ENCODE data around the gene PRKCB. TPM values are rescaled to one million over a fixed set of nuclear protein-coding genes. Genes with fewer than 3 reads are reported as not detected.
"Not testable (repeated sequence)": the region's sequence is repeated elsewhere in the genome, so short reads cannot be mapped to it uniquely, and the experiment has no call there.

Gene PRKCB
- total RNA-seq, 1 experiment from 2014 or later: not detected

- intact Hi-C loops (cut with micrococcal nuclease): no loop called here
- Histone ChIP-seq H3K4me3 (ENCODE audit: low read length) (no peak overlapping the region), H3K79me2 (ENCODE audit: low read length) (no peaks in the 10 kb centered on the region), H3K4me2 (ENCODE audit: low read length) (no peak overlapping the region), H3K27me3 (ENCODE audit: low read length) (no peaks in the 10 kb centered on the region), H3F3A (ENCODE audit: low read length, unreplicated experiment) (no peaks in the 10 kb centered on the region), H3K9me2 (replicated peaks; ENCODE audit: low read length) (no peaks in the 10 kb centered on the region), H3K9ac (ENCODE audit: low read length) (no peak overlapping the region), H3K36me3 (ENCODE audit: low read depth, low read length) (no peaks in the 10 kb centered on the region), H2AFZ (ENCODE audit: low read length) (no peak overlapping the region), H3K27ac (ENCODE audit: low read length) (no peak overlapping the region), H3K4me1 (ENCODE audit: insufficient read depth, low read length) (no peaks in the 10 kb centered on the region), H4K20me1 (ENCODE audit: low read length) (no peaks in the 10 kb centered on the region), H3K9me3 (ENCODE audit: low read length) (no peaks in the 10 kb centered on the region)
- ChIA-PET CTCF (interaction anchor here (0.5 kb wide), 1 partner anchor 281 kb away, joined by 4 read pairs; no protein-coding TSS in a partner anchor), POLR2A (ENCODE audit: unreplicated experiment) (no interaction called here)
- ATAC-seq: no peak
- DNase-seq: no peak
- TF ChIP-seq EZH2phosphoT487 (IDR thresholded peaks at IDR 0.05; ENCODE audit: borderline replicate concordance, low read length) (no peak), EZH2 (IDR thresholded peaks at IDR 0.05; ENCODE audit: low read length, unreplicated experiment) (no peak), CTCF (conservative IDR thresholded peaks at IDR 0.05; ENCODE audit: low read depth, low read length) (no peak)
- BruUV-seq (replicated peaks): no TSS peak
Observed at GRCh38 chr16:24235806-24236205, 400.0 kb downstream of the PRKCB start.

- ATAC-seq; H3K4me3 ChIP-seq (ENCODE audit: low read length); POLR2A ChIA-PET (ENCODE audit: unreplicated experiment); H3K36me3 ChIP-seq (ENCODE audit: low read depth, low read length); BruUV-seq (replicated peaks); H3K4me2 ChIP-seq (ENCODE audit: low read length); H2AFZ ChIP-seq (ENCODE audit: low read length); H3K9me2 ChIP-seq (replicated peaks; ENCODE audit: low read length); H3K4me1 ChIP-seq (ENCODE audit: insufficient read depth, low read length); H3K9ac ChIP-seq (ENCODE audit: low read length); H3K27ac ChIP-seq (ENCODE audit: low read length); intact Hi-C loops (cut with micrococcal nuclease); DNase-seq; H3K27me3 ChIP-seq (ENCODE audit: low read length); CTCF ChIA-PET; H3K79me2 ChIP-seq (ENCODE audit: low read length); H3K9me3 ChIP-seq (ENCODE audit: low read length); H3F3A ChIP-seq (ENCODE audit: low read length, unreplicated experiment); H4K20me1 ChIP-seq (ENCODE audit: low read length): not testable (repeated sequence)
Observed at GRCh38 chr16:24238846-24239245, 403.1 kb downstream of the PRKCB start.

DNA sequence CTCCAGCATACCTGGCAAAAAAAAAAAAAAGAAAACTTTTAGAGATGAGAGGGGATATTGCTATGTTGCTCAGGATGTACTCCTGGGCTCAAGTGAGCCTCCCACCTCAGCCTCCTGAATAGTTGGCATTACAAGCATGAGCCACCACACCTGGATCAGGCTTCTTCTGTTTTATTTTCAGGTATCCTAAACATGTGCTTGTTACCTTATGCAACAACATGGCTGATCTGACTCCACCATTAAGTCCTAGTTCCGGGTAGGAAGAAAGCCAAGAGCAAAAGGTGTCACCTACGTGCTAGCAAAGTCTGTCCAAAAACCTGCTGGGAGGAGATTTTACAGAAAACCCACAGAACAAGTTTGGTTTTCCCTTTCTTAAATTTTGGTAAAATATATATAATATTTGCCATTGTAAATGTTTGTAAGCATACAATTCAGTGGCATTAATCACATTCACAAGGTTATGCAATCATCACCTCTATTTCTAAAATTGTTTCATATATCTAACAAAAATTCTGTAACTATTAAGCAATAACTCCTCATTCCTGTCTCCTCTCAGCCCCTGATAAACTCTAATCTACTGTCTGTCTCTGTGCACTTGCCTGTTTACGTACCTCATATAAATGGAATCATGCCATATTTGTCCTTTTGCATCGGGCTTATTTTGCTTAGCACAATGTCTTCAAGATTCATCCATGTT lies 411.3 kb downstream of the PRKCB start:
- no peaks in the 10 kb centered on the region for H3K9me3 ChIP-seq (ENCODE audit: low read length)
- no peak overlapping the region for H3K9ac ChIP-seq (ENCODE audit: low read length)
- no peaks in the 10 kb centered on the region for H3K4me1 ChIP-seq (ENCODE audit: insufficient read depth, low read length)
- CTCF ChIA-PET: no interaction called here
- no peak overlapping the region for H3K4me3 ChIP-seq (ENCODE audit: low read length)
- no peaks in the 10 kb centered on the region for H4K20me1 ChIP-seq (ENCODE audit: low read length)
- H3K36me3 ChIP-seq (ENCODE audit: low read depth, low read length): no peaks in the 10 kb centered on the region
- H3K9me2 ChIP-seq (replicated peaks; ENCODE audit: low read length): no peaks in the 10 kb centered on the region
- H3K27ac ChIP-seq (ENCODE audit: low read length): no peak overlapping the region
- no TSS peak for BruUV-seq (replicated peaks)
- ATAC-seq: no peak
- no peak for TF ChIP-seq EZH2phosphoT487 (IDR thresholded peaks at IDR 0.05; ENCODE audit: borderline replicate concordance, low read length)
- H3K4me2 ChIP-seq (ENCODE audit: low read length): no peak overlapping the region
- no peaks in the 10 kb centered on the region for H3K27me3 ChIP-seq (ENCODE audit: low read length)
- H3F3A ChIP-seq (ENCODE audit: low read length, unreplicated experiment): no peaks in the 10 kb centered on the region
- intact Hi-C loops (cut with micrococcal nuclease): no loop called here
- H2AFZ ChIP-seq (ENCODE audit: low read length): no peak overlapping the region
- DNase-seq: no peak
- POLR2A ChIA-PET (ENCODE audit: unreplicated experiment): no interaction called here
- no peaks in the 10 kb centered on the region for H3K79me2 ChIP-seq (ENCODE audit: low read length)

Data from PC-3 (cell line).